Activated CD8-positive, alpha-beta T cell treated with anti-CD3 and anti-CD28 coated beads for 36 hours (primary cell): ENCODE results near the gene HIRA. TPM values are rescaled to one million over a fixed set of nuclear protein-coding genes. Genes with fewer than 3 reads are reported as not detected.

Experiments
- ATAC-seq: fragments of 200-7000 bp; cut with Tn5 transposase; one replicate; pipeline ENCODE4 v1.10.0; 2021; ENCODE audit warnings: mild to moderate bottlenecking, moderate library complexity
- CTCF ChIA-PET: fragments of 350-600 bp; sonication (Branson Sonifier 250); formaldehyde crosslinking; loops from one replicate; lab custom pipeline; 2021; ENCODE audit warnings: antibody characterized with exemption; lab: Charles Lee
- POLR2A ChIA-PET: fragments of 350-600 bp; sonication (Branson Sonifier 250); formaldehyde crosslinking; loops from one replicate; lab custom pipeline; 2021; ENCODE audit warnings: antibody characterized with exemption; lab: Charles Lee
- DNase-seq: peaks from one replicate; pipeline ENCODE4 v3.0.0-alpha.2; 2020
- H3K27ac Mint-ChIP-seq: one replicate; pipeline ENCODE4 v1.8.0; 2021; ENCODE audit warnings: mild to moderate bottlenecking, mixed read lengths
- H3K27me3 Mint-ChIP-seq: one replicate; pipeline ENCODE4 v1.8.0; 2021; ENCODE audit warnings: mixed read lengths
- H3K36me3 Mint-ChIP-seq: one replicate; pipeline ENCODE4 v1.8.0; 2021; ENCODE audit warnings: low read depth, mixed read lengths
- H3K4me1 Mint-ChIP-seq: one replicate; pipeline ENCODE4 v1.8.0; 2021; ENCODE audit warnings: low read depth, mixed read lengths
- H3K4me3 Mint-ChIP-seq: one replicate; pipeline ENCODE4 v1.8.0; 2021; ENCODE audit warnings: mild to moderate bottlenecking, moderate library complexity, mixed read lengths
- H3K9me3 Mint-ChIP-seq: one replicate; pipeline ENCODE4 v1.8.0; 2021; ENCODE audit warnings: mixed read lengths
- CTCF ChIP-seq: fragments of 200-600 bp; IDR thresholded peaks from one replicate; pipeline ENCODE4 v1.8.0; 2022; ENCODE audit warnings: antibody characterized with exemption, mild to moderate bottlenecking
- intact Hi-C: fragments of 100-400 bp; cut with micrococcal nuclease; formaldehyde crosslinking; loops from one replicate; pipeline ENCODE4 v1.10.0; 2022
- total RNA-seq, 2 experiments: library from RNA; stranded (reverse); gene quantifications; one replicate each; pipeline ENCODE4 v1.2.3, GENCODE V29; 2021

The HIRA gene
- total RNA-seq, 2 experiments from 2014 or later: 29.7 to 30.5 TPM

- intact Hi-C loops: no loop called here
- Mint-ChIP-seq H3K4me3 (no peak overlapping the region), H3K9me3 (no peaks in the 10 kb centered on the region), H3K27me3 (peaks cover 29% of the 10 kb centered on the region), H3K27ac (no peak overlapping the region), H3K36me3 (no peaks in the 10 kb centered on the region), H3K4me1 (peaks cover 14% of the 10 kb centered on the region)
- ChIA-PET POLR2A (interaction anchor here (0.6 kb wide), 1 partner anchor 72 kb away, joined by 3 read pairs; no protein-coding TSS in a partner anchor), CTCF (interaction anchor here (1.6 kb wide), 1 partner anchor 9 kb away, joined by 3 read pairs; no protein-coding TSS in a partner anchor)
- ATAC-seq: no peak
- DNase-seq: no peak
- TF ChIP-seq CTCF: no peak
These were observed 145.7 kb downstream of the HIRA start for GRCh38 chr22:19285831-19286230.

Other genes with a start within 250 kb of the HIRA start
- under 1 TPM; 0.45 to 0.65 TPM for gene CLTCL1, start 140.0 kb downstream of the HIRA start, total RNA-seq
- 10 to 100 TPM; 39.8 to 40.9 TPM for gene MRPL40, start 812 bp upstream of the HIRA start, total RNA-seq
- gene C22orf39, start 16.0 kb upstream of the HIRA start, total RNA-seq: 10 to 100 TPM; 26.9 to 29.8 TPM
- gene UFD1, start 47.5 kb upstream of the HIRA start, total RNA-seq: 10 to 100 TPM; 65.0 to 78.0 TPM
- gene CDC45, start 48.2 kb upstream of the HIRA start, total RNA-seq: 100 to 1,000 TPM; 109 to 111 TPM
- gene CLDN5, start 92.7 kb upstream of the HIRA start, total RNA-seq: not detected